C4-2B (cell line): ENCODE data around the gene ANGPTL8.

Source experiments
- ZFX ChIP-seq: fragments of 450-650 bp; IDR thresholded peaks from 2 replicates; pipeline ENCODE4 v1.6.1; 2017
- TF ChIP-seq, protein P1 (sequence below): fragments of 450-650 bp; conservative IDR thresholded peaks from 2 replicates; pipeline ENCODE4 v1.5.1; 2017; ENCODE audit warnings: mild to moderate bottlenecking

DNA sequence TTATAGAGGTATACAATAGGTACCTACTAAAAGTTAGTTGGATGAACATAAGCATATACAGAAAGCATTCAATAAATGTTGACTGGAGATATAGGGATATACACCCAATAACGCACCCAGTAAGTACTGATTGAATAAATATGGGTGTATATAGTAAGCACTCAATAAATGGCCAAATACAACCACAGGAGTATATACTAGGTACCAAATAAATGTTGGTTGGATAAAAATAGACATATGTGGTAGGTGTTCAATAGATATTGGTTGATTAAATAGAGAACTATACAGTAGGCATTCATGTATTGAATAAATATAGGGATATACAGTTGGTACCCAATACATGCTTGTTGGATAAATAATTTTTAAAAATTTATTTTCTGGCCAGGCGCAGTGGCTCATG is 9.4 kb downstream of the ANGPTL8 start:
- TF ChIP-seq, protein P1, sequence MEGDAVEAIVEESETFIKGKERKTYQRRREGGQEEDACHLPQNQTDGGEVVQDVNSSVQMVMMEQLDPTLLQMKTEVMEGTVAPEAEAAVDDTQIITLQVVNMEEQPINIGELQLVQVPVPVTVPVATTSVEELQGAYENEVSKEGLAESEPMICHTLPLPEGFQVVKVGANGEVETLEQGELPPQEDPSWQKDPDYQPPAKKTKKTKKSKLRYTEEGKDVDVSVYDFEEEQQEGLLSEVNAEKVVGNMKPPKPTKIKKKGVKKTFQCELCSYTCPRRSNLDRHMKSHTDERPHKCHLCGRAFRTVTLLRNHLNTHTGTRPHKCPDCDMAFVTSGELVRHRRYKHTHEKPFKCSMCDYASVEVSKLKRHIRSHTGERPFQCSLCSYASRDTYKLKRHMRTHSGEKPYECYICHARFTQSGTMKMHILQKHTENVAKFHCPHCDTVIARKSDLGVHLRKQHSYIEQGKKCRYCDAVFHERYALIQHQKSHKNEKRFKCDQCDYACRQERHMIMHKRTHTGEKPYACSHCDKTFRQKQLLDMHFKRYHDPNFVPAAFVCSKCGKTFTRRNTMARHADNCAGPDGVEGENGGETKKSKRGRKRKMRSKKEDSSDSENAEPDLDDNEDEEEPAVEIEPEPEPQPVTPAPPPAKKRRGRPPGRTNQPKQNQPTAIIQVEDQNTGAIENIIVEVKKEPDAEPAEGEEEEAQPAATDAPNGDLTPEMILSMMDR, result no peak
- no peak for TF ChIP-seq ZFX
